SK-N-MC (cell line): ENCODE results near the gene TP73.
"Not testable (repeated sequence)": the region's sequence is repeated elsewhere in the genome, so short reads cannot be mapped to it uniquely, and the experiment has no call there.

Experiments
- DNase-seq: peaks from one replicate; pipeline ENCODE4 v3.0.0-alpha.2; 2011; ENCODE audit warnings: low read depth, low spot score
- H3K27ac ChIP-seq: fragments of 200-600 bp; sonication (generic); 2 replicates; pipeline ENCODE4 v1.5.1; 2016; ENCODE audit warnings: mixed run types
- H3K36me3 ChIP-seq: fragments of 200-600 bp; sonication (generic); 2 replicates; pipeline ENCODE4 v1.6.1; 2017; ENCODE audit warnings: antibody characterized with exemption, low read length, mixed read lengths; ENCODE audit not compliant: insufficient read depth
- H3K4me3 ChIP-seq: fragments of 200-600 bp; sonication (generic); 2 replicates; pipeline ENCODE4 v1.5.1; 2016
- H3K9ac ChIP-seq: fragments of 200-600 bp; sonication (generic); 2 replicates; pipeline ENCODE4 v1.8.0; 2017; ENCODE audit warnings: mixed run types, mixed read lengths; ENCODE audit not compliant: insufficient read length
- H3K9me3 ChIP-seq: fragments of 200-600 bp; sonication (generic); 2 replicates; pipeline ENCODE4 v1.6.1; 2017; ENCODE audit warnings: low read depth, mild to moderate bottlenecking, antibody characterized with exemption, low read length, moderate library complexity, mixed read lengths
- EZH2 ChIP-seq: fragments of 200-600 bp; sonication (generic); IDR thresholded peaks from one replicate; pipeline ENCODE4 v1.6.1; 2017; ENCODE audit warnings: antibody characterized with exemption
- FOXP2 ChIP-seq: optimal IDR thresholded peaks from 2 replicates; pipeline ENCODE3; 2011; ENCODE audit warnings: mild to moderate bottlenecking, moderate library complexity; ENCODE audit not compliant: insufficient read depth; ENCODE audit errors: extremely low read length, control extremely low read depth
- POLR2AphosphoS5 ChIP-seq: IDR thresholded peaks from 2 replicates; pipeline ENCODE4 v1.6.1; 2012; ENCODE audit warnings: mild to moderate bottlenecking, low read depth, low read length, borderline replicate concordance

The TP73 gene

GRCh38 chr1:3747903-3748302 is 95.6 kb downstream of the TP73 start:
- no peak for TF ChIP-seq POLR2AphosphoS5
- no peak for TF ChIP-seq EZH2
- no peak for TF ChIP-seq FOXP2

GRCh38 chr1:3748316-3748900 is 96.1 kb downstream of the TP73 start:
- not testable (repeated sequence) for H3K9me3 ChIP-seq, H3K9ac ChIP-seq, H3K4me3 ChIP-seq

More at GRCh38 chr1:3747903-3748302, 95.6 kb downstream of the TP73 start:
- Histone ChIP-seq H3K9ac (no peak overlapping the region), H3K9me3 (no peaks in the 10 kb centered on the region), H3K27ac (no peak overlapping the region), H3K4me3 (peak overlapping the region; percentile 83; the same call in 1 of the 2 replicates), H3K36me3 (no peaks in the 10 kb centered on the region)
- DNase-seq, result no peak

GRCh38 chr1:3749512-3749911 is 97.2 kb downstream of the TP73 start:
- Histone ChIP-seq H3K27ac (no peak overlapping the region), H3K9me3 (no peaks in the 10 kb centered on the region), H3K9ac (no peak overlapping the region), H3K36me3 (no peaks in the 10 kb centered on the region), H3K4me3 (no peak overlapping the region)
- TF ChIP-seq EZH2 (no peak), FOXP2 (no peak), POLR2AphosphoS5 (no peak)
- DNase-seq, result no peak

More at GRCh38 chr1:3748316-3748900, 96.1 kb downstream of the TP73 start:
- DNase-seq, H3K27ac ChIP-seq, H3K36me3 ChIP-seq: not testable (repeated sequence)

- no peak for TF ChIP-seq FOXP2
- H3K4me3 ChIP-seq, result no peak overlapping the region
- no peak overlapping the region for H3K27ac ChIP-seq
- DNase-seq, result no peak
- no peaks in the 10 kb centered on the region for H3K9me3 ChIP-seq
- no peaks in the 10 kb centered on the region for H3K36me3 ChIP-seq
- H3K9ac ChIP-seq, result no peak overlapping the region
Observed at GRCh38 chr1:3750741-3751140, 98.4 kb downstream of the TP73 start.

GRCh38 chr1:3752400-3752945 is 100.2 kb downstream of the TP73 start, which contains the start of gene CCDC27:
CCDC27 (plus strand) TSS chr1:3752450; CDS start chr1:3752482, 32 bp downstream.
- no peaks in the 10 kb centered on the region for H3K9me3 ChIP-seq
- TF ChIP-seq FOXP2 (no peak), EZH2 (no peak), POLR2AphosphoS5 (no peak)
- H3K27ac ChIP-seq, result no peak within 1 kb of the TSS
- H3K9ac ChIP-seq, result no peak within 1 kb of the TSS
- no peak within 1 kb of the TSS for H3K4me3 ChIP-seq
- DNase-seq, result no peak
- H3K36me3 ChIP-seq, result no peaks in the 10 kb centered on the region

- no peaks in the 10 kb centered on the region for H3K36me3 ChIP-seq
- H3K9ac ChIP-seq, result no peak overlapping the region
- no peak overlapping the region for H3K4me3 ChIP-seq
- no peak overlapping the region for H3K27ac ChIP-seq
- no peak for DNase-seq
- TF ChIP-seq POLR2AphosphoS5 (no peak), FOXP2 (no peak), EZH2 (no peak)
- H3K9me3 ChIP-seq, result no peaks in the 10 kb centered on the region
Observed at GRCh38 chr1:3753656-3754454, 101.5 kb downstream of the TP73 start.

- no peak overlapping the region for H3K27ac ChIP-seq
- no peaks in the 10 kb centered on the region for H3K36me3 ChIP-seq
- no peaks in the 10 kb centered on the region for H3K9me3 ChIP-seq
- TF ChIP-seq POLR2AphosphoS5, result no peak
- TF ChIP-seq FOXP2, result no peak
- TF ChIP-seq EZH2, result no peak
- no peak for DNase-seq
- no peak overlapping the region for H3K4me3 ChIP-seq
- no peak overlapping the region for H3K9ac ChIP-seq
Observed at GRCh38 chr1:3756394-3756793, 104.1 kb downstream of the TP73 start.

- Histone ChIP-seq H3K4me3 (no peak overlapping the region), H3K9me3 (no peaks in the 10 kb centered on the region), H3K27ac (no peak overlapping the region), H3K36me3 (no peaks in the 10 kb centered on the region), H3K9ac (no peak overlapping the region)
- no peak for DNase-seq
- TF ChIP-seq POLR2AphosphoS5 (no peak), EZH2 (no peak), FOXP2 (no peak)
Observed at GRCh38 chr1:3759164-3759563, 106.8 kb downstream of the TP73 start.

- DNase-seq, result no peak
- Histone ChIP-seq H3K4me3 (no peak overlapping the region), H3K9me3 (no peaks in the 10 kb centered on the region), H3K36me3 (no peaks in the 10 kb centered on the region), H3K27ac (no peak overlapping the region), H3K9ac (no peak overlapping the region)
- TF ChIP-seq FOXP2, result no peak
- TF ChIP-seq EZH2, result no peak
- TF ChIP-seq POLR2AphosphoS5, result no peak
Observed at GRCh38 chr1:3759796-3760195, 107.5 kb downstream of the TP73 start.
